Mesenchymal stem cell (in vitro differentiated cells and primary cell): ENCODE measurements around the gene HSFX3.
"Not testable (repeated sequence)": the region's sequence is repeated elsewhere in the genome, so short reads cannot be mapped to it uniquely, and the experiment has no call there.

ENCODE experiments used
- DNase-seq: peaks from one replicate; pipeline ENCODE4 v3.0.0-alpha.2; 2013
- H2AFZ ChIP-seq: one replicate; pipeline ENCODE4 v1.6.1; 2013; ENCODE audit warnings: low read depth, mild to moderate bottlenecking, control low read depth, inconsistent platforms, low read length, moderate library complexity
- H2AK5ac ChIP-seq: 2 replicates; pipeline ENCODE4 v1.6.1; 2013; ENCODE audit warnings: low read length, moderate library complexity, mild to moderate bottlenecking, inconsistent platforms; ENCODE audit not compliant: severe bottlenecking
- H2BK120ac ChIP-seq: one replicate; pipeline ENCODE4 v1.6.1; 2013; ENCODE audit warnings: low read depth, mild to moderate bottlenecking, inconsistent platforms, low read length, moderate library complexity
- H2BK12ac ChIP-seq, 2 experiments: one replicate each; pipeline ENCODE4 v1.6.1; 2013; ENCODE audit warnings: inconsistent platforms in 2 of 2, low read length in 2 of 2, mild to moderate bottlenecking in 2 of 2, moderate library complexity in 2 of 2, control low read depth in 1 of 2
- H2BK15ac ChIP-seq: one replicate; pipeline ENCODE4 v1.6.1; 2013; ENCODE audit warnings: mild to moderate bottlenecking, low read depth, inconsistent platforms; ENCODE audit not compliant: poor library complexity, severe bottlenecking
- H2BK5ac ChIP-seq: 2 replicates; pipeline ENCODE4 v1.6.1; 2013; ENCODE audit warnings: low read depth, mild to moderate bottlenecking, low read length, control low read depth, inconsistent platforms; ENCODE audit not compliant: poor library complexity, severe bottlenecking
- H3K14ac ChIP-seq, 2 experiments: one replicate each; pipeline ENCODE4 v1.6.1; 2013; ENCODE audit warnings: inconsistent platforms in 2 of 2, low read length in 2 of 2, control low read depth in 1 of 2, mild to moderate bottlenecking in 1 of 2, moderate library complexity in 1 of 2
- H3K18ac ChIP-seq, 2 experiments: one replicate each; pipeline ENCODE4 v1.6.1; 2013; ENCODE audit warnings: inconsistent platforms in 2 of 2, low read length in 2 of 2, control low read depth in 1 of 2, low read depth in 1 of 2, mild to moderate bottlenecking in 1 of 2
- H3K23ac ChIP-seq, 2 experiments: one replicate each; pipeline ENCODE4 v1.6.1; 2013; ENCODE audit warnings: inconsistent platforms in 2 of 2, low read length in 2 of 2, mild to moderate bottlenecking in 2 of 2, moderate library complexity in 2 of 2, control low read depth in 1 of 2
- H3K27ac ChIP-seq: 2 replicates; pipeline ENCODE4 v1.5.1; 2013; ENCODE audit warnings: mild to moderate bottlenecking, moderate library complexity, low read length, control low read depth, inconsistent platforms; ENCODE audit not compliant: poor library complexity, severe bottlenecking
- H3K27me3 ChIP-seq, 2 experiments: 2 replicates each; pipeline versions ENCODE4 v1.6.1 to v1.7.0; 2013; ENCODE audit warnings: low read length in 2 of 2, mild to moderate bottlenecking in 2 of 2, moderate library complexity in 2 of 2, control low read depth in 1 of 2, inconsistent platforms in 1 of 2; ENCODE audit not compliant: control insufficient read depth in 1 of 2, insufficient read depth in 1 of 2
- H3K36me3 ChIP-seq, 2 experiments: 2 replicates each; pipeline versions ENCODE4 v1.6.1 to v1.7.0; 2013; ENCODE audit warnings: low read length in 2 of 2, control low read depth in 1 of 2, inconsistent platforms in 1 of 2, low read depth in 1 of 2, mild to moderate bottlenecking in 1 of 2; ENCODE audit not compliant: insufficient read depth in 2 of 2, control insufficient read depth in 1 of 2
- H3K4ac ChIP-seq, 2 experiments: one replicate each; pipeline ENCODE4 v1.6.1; 2013; ENCODE audit warnings: inconsistent platforms in 2 of 2, low read length in 2 of 2, mild to moderate bottlenecking in 2 of 2, moderate library complexity in 2 of 2, control low read depth in 1 of 2, low read depth in 1 of 2
- H3K4me1 ChIP-seq: 2 replicates; pipeline ENCODE4 v1.6.1; 2013; ENCODE audit warnings: low read depth, low read length, control low read depth; ENCODE audit not compliant: control insufficient read depth, insufficient read depth
- H3K4me2 ChIP-seq: 2 replicates; pipeline ENCODE4 v1.6.1; 2013; ENCODE audit warnings: low read length, mild to moderate bottlenecking, inconsistent platforms; ENCODE audit not compliant: poor library complexity, severe bottlenecking
- H3K4me3 ChIP-seq, 2 experiments: 2 replicates each; pipeline versions ENCODE4 v1.5.1 to v1.7.0; 2013; ENCODE audit warnings: low read length in 2 of 2, mild to moderate bottlenecking in 2 of 2, control low read depth in 1 of 2, low read depth in 1 of 2; ENCODE audit not compliant: insufficient read depth in 1 of 2
- H3K79me1 ChIP-seq: replicated peaks from 2 replicates; pipeline ENCODE4 v1.6.1; 2013; ENCODE audit warnings: mild to moderate bottlenecking, control low read depth, low read length, inconsistent platforms; ENCODE audit not compliant: poor library complexity, severe bottlenecking
- H3K9ac ChIP-seq: 2 replicates; pipeline ENCODE4 v1.7.0; 2013; ENCODE audit warnings: mild to moderate bottlenecking, low read length, moderate library complexity
- H3K9me3 ChIP-seq: 2 replicates; pipeline ENCODE4 v1.7.0; 2013; ENCODE audit warnings: mild to moderate bottlenecking, low read length; ENCODE audit not compliant: control insufficient read depth
- H4K8ac ChIP-seq: one replicate; pipeline ENCODE4 v1.6.1; 2013; ENCODE audit warnings: inconsistent platforms, mild to moderate bottlenecking, low read length, moderate library complexity
- H4K91ac ChIP-seq: one replicate; pipeline ENCODE4 v1.6.1; 2013; ENCODE audit warnings: mild to moderate bottlenecking, low read length, inconsistent platforms
- WGBS: methylation state at CpG from one replicate; pipeline ENCODE4 v1.1.7; 2013; ENCODE audit warnings: mixed read lengths; 5-methylcytosine and 5-hydroxymethylcytosine counted together

The HSFX3 gene

GRCh38 chrX:149531599-149531998, 18.1 kb downstream of the HSFX3 start:
- no peak for DNase-seq
- Histone ChIP-seq H3K36me3 (peaks cover 9 to 20% of the 10 kb centered on the region in 2 experiments), H2AFZ (no peak overlapping the region), H3K4me3 (no peak overlapping the region), H2BK5ac (no peak overlapping the region), H3K27ac (no peak overlapping the region), H3K9me3 (no peaks in the 10 kb centered on the region), H2BK15ac (no peak overlapping the region), H3K4me2 (no peak overlapping the region), H3K9ac (no peak overlapping the region), H3K23ac (no peak overlapping the region), H3K18ac (no peak overlapping the region), H3K79me1 (peaks cover 1% of the 10 kb centered on the region), H2BK120ac (no peak overlapping the region), H3K27me3 (peaks cover 0 to 3% of the 10 kb centered on the region in 2 experiments), H2AK5ac (no peak overlapping the region), H3K4ac (no peak overlapping the region), H3K4me1 (no peaks in the 10 kb centered on the region), H4K8ac (no peak overlapping the region), H2BK12ac (no peak overlapping the region), H3K14ac (no peak overlapping the region), H4K91ac (no peak overlapping the region)
- 96% methylated on average over 2 of the region's 2 CpGs for WGBS

- Histone ChIP-seq H3K36me3 (peaks cover 4 to 8% of the 10 kb centered on the region in 2 experiments), H3K4ac (no peak overlapping the region), H3K27ac (no peak overlapping the region), H3K4me2 (no peak overlapping the region), H3K4me1 (peaks cover 1% of the 10 kb centered on the region), H4K91ac (no peak overlapping the region), H3K18ac (no peak overlapping the region), H2AK5ac (no peak overlapping the region), H3K9ac (no peak overlapping the region), H2BK5ac (no peak overlapping the region), H4K8ac (no peak overlapping the region), H2BK120ac (no peak overlapping the region), H3K4me3 (no peak overlapping the region), H2AFZ (no peak overlapping the region), H2BK12ac (no peak overlapping the region), H3K9me3 (no peaks in the 10 kb centered on the region), H3K27me3 (peaks cover 0 to 3% of the 10 kb centered on the region in 2 experiments), H3K79me1 (peaks cover 1% of the 10 kb centered on the region), H2BK15ac (no peak overlapping the region), H3K14ac (no peak overlapping the region), H3K23ac (no peak overlapping the region)
- WGBS: no CpG with 5 or more reads among the region's 1 CpG
- no peak for DNase-seq
Measured at GRCh38 chrX:149528381-149528780, 21.3 kb downstream of the HSFX3 start.

GRCh38 chrX:149527705-149528104, 22.0 kb downstream of the HSFX3 start:
- H2AK5ac ChIP-seq: no peak overlapping the region
- H3K4me3 ChIP-seq: no peak overlapping the region
- H3K9me3 ChIP-seq: no peaks in the 10 kb centered on the region
- 90% methylated on average over 1 of the region's 1 CpG for WGBS
- H2BK12ac ChIP-seq: no peak overlapping the region
- H4K8ac ChIP-seq: no peak overlapping the region
- no peak overlapping the region for H3K4me2 ChIP-seq
- H3K27ac ChIP-seq: no peak overlapping the region
- no peak overlapping the region for H2BK5ac ChIP-seq
- H3K36me3 ChIP-seq: peaks cover 4 to 8% of the 10 kb centered on the region in 2 experiments
- H3K4me1 ChIP-seq: peaks cover 1% of the 10 kb centered on the region
- H3K18ac ChIP-seq: no peak overlapping the region
- H3K14ac ChIP-seq: no peak overlapping the region
- no peak overlapping the region for H2BK15ac ChIP-seq
- H3K23ac ChIP-seq: no peak overlapping the region
- peaks cover 0 to 5% of the 10 kb centered on the region in 2 experiments for H3K27me3 ChIP-seq
- H3K9ac ChIP-seq: no peak overlapping the region
- no peak overlapping the region for H2AFZ ChIP-seq
- H4K91ac ChIP-seq: no peak overlapping the region
- DNase-seq: peak; percentile 52
- H3K79me1 ChIP-seq: peaks cover 1% of the 10 kb centered on the region
- no peak overlapping the region for H3K4ac ChIP-seq
- no peak overlapping the region for H2BK120ac ChIP-seq

- H2BK15ac ChIP-seq, H2BK5ac ChIP-seq, H2BK120ac ChIP-seq, H3K4me1 ChIP-seq, H3K9ac ChIP-seq, H3K4me3 ChIP-seq, H3K4ac ChIP-seq, H4K91ac ChIP-seq, H3K9me3 ChIP-seq, H3K79me1 ChIP-seq, DNase-seq, H3K27ac ChIP-seq, H3K23ac ChIP-seq, H4K8ac ChIP-seq, H2AK5ac ChIP-seq, H2BK12ac ChIP-seq, H3K4me2 ChIP-seq, H3K14ac ChIP-seq, H3K36me3 ChIP-seq, H2AFZ ChIP-seq: not testable (repeated sequence)
- WGBS: 91% methylated on average over 1 of the region's 13 CpGs
- H3K27me3 ChIP-seq: peaks cover 4 to 13% of the 10 kb centered on the region in 2 experiments
- H3K18ac ChIP-seq: peak overlapping the region in 1 of 2 experiments; percentile 24
Measured at GRCh38 chrX:149526318-149527033, 23.2 kb downstream of the HSFX3 start.
